Suprapubic skin (tissue), 4 donors: ENCODE results near the gene PYGO2. TPM values are rescaled to one million over a fixed set of nuclear protein-coding genes. Genes with fewer than 3 reads are reported as not detected.
A peak's percentile ranks its signal among the peaks of the same experiment; 100 is the strongest.

Experiments
- DNase-seq, 2 donors: peaks; one replicate each; pipeline ENCODE4 v3.0.0-alpha.2; 2019; ENCODE audit warnings: low spot score in 2 of 2
- H3K27ac ChIP-seq: fragments of 200-600 bp; sonication (generic); one replicate; pipeline ENCODE4 v1.5.1; 2019
- H3K27me3 ChIP-seq: fragments of 200-600 bp; sonication (generic); one replicate; pipeline ENCODE4 v1.5.1; 2019
- H3K36me3 ChIP-seq: fragments of 200-600 bp; sonication (generic); one replicate; pipeline ENCODE4 v1.5.1; 2019
- H3K4me1 ChIP-seq: fragments of 200-600 bp; sonication (generic); one replicate; pipeline ENCODE4 v1.5.1; 2019
- H3K4me3 ChIP-seq: fragments of 200-600 bp; sonication (generic); one replicate; pipeline ENCODE4 v1.5.1; 2019; ENCODE audit warnings: mild to moderate bottlenecking
- H3K9me3 ChIP-seq: fragments of 200-600 bp; sonication (generic); one replicate; pipeline ENCODE4 v1.5.1; 2019
- CTCF ChIP-seq, 2 donors: fragments of 200-600 bp in 1 of 2; fragments of 450-650 bp in 1 of 2; sonication (generic) in 1 of 2; IDR thresholded peaks; one replicate each; pipeline ENCODE4 v1.5.1; 2016 to 2019; ENCODE audit warnings: antibody characterized with exemption in 2 of 2, mild to moderate bottlenecking in 1 of 2, moderate library complexity in 1 of 2
- EP300 ChIP-seq: sonication (generic); formaldehyde crosslinking; IDR thresholded peaks from one replicate; pipeline ENCODE4 v1.6.1; 2017; ENCODE audit warnings: antibody characterized with exemption
- POLR2A ChIP-seq, 2 donors: fragments of 450-650 bp; IDR thresholded peaks; one replicate each; pipeline ENCODE4 v1.6.1; 2017; ENCODE audit warnings: antibody characterized with exemption in 2 of 2, mild to moderate bottlenecking in 2 of 2, moderate library complexity in 2 of 2
- POLR2AphosphoS5 ChIP-seq, 3 donors: sonication (generic); formaldehyde crosslinking; IDR thresholded peaks; one replicate each; pipeline ENCODE4 v1.6.1; 2017; ENCODE audit warnings: antibody characterized with exemption in 3 of 3
- WGBS: methylation state at CpG from one replicate; pipeline ENCODE4 v1.1.5; 2018; 5-methylcytosine and 5-hydroxymethylcytosine counted together
- total RNA-seq, 4 donors: library from RNA; depleted of rRNA; stranded (reverse); fragments of >200 nt; gene quantifications; one replicate each; pipeline ENCODE4 v1.1.0, GENCODE V29; 2016

PYGO2 gene
- total RNA-seq, 4 donors from 2014 or later = 34.2 to 46.7 (median 35.3) TPM

GRCh38 chr1:154966111-154966510 is 4.5 kb upstream of the PYGO2 start:
- WGBS = 80% methylated on average over 6 of the region's 7 CpGs
- no peak for DNase-seq
- H3K27ac ChIP-seq = no peak overlapping the region
- no peaks in the 10 kb centered on the region for H3K9me3 ChIP-seq
- H3K36me3 ChIP-seq = peaks cover 62% of the 10 kb centered on the region
- no peak overlapping the region for H3K4me3 ChIP-seq
- TF ChIP-seq EP300 = no peak
- no peak for TF ChIP-seq POLR2A (IDR thresholded peaks at IDR 0.05)
- no peak for TF ChIP-seq POLR2AphosphoS5 (IDR thresholded peaks at IDR 0.05)
- TF ChIP-seq CTCF (IDR thresholded peaks at IDR 0.05) = no peak
- H3K27me3 ChIP-seq = no peaks in the 10 kb centered on the region
- peaks cover 54% of the 10 kb centered on the region for H3K4me1 ChIP-seq

- Histone ChIP-seq H3K36me3 (peaks cover 66% of the 10 kb centered on the region), H3K4me1 (peaks cover 53% of the 10 kb centered on the region), H3K4me3 (no peak overlapping the region), H3K9me3 (no peaks in the 10 kb centered on the region), H3K27me3 (no peaks in the 10 kb centered on the region), H3K27ac (no peak overlapping the region)
- TF ChIP-seq EP300 (no peak), CTCF (IDR thresholded peaks at IDR 0.05) (no peak), POLR2AphosphoS5 (IDR thresholded peaks at IDR 0.05) (no peak), POLR2A (IDR thresholded peaks at IDR 0.05) (no peak)
- 77% methylated on average over 6 of the region's 6 CpGs for WGBS
- DNase-seq = no peak
Observed at GRCh38 chr1:154964359-154964758, 2.8 kb upstream of the PYGO2 start.

- Histone ChIP-seq H3K36me3 (peaks cover 72% of the 10 kb centered on the region), H3K27ac (no peak overlapping the region)
- TF ChIP-seq CTCF (IDR thresholded peaks at IDR 0.05) = no peak
- TF ChIP-seq POLR2AphosphoS5 (IDR thresholded peaks at IDR 0.05) = no peak
- TF ChIP-seq POLR2A (IDR thresholded peaks at IDR 0.05) = no peak
- TF ChIP-seq EP300 = no peak
Observed at GRCh38 chr1:154963643-154964042, 2.1 kb upstream of the PYGO2 start.

GRCh38 chr1:154962795-154963330 is 1.3 kb upstream of the PYGO2 start:
- TF ChIP-seq EP300 = no peak
- TF ChIP-seq POLR2A (IDR thresholded peaks at IDR 0.05) = no peak
- TF ChIP-seq POLR2AphosphoS5 (IDR thresholded peaks at IDR 0.05) = no peak
- TF ChIP-seq CTCF (IDR thresholded peaks at IDR 0.05) = no peak
- 43% methylated on average over 6 of the region's 6 CpGs for WGBS
- Histone ChIP-seq H3K27ac (peak overlapping the region; percentile 99), H3K27me3 (no peaks in the 10 kb centered on the region), H3K9me3 (no peaks in the 10 kb centered on the region), H3K4me1 (peaks cover 41% of the 10 kb centered on the region), H3K36me3 (peaks cover 68% of the 10 kb centered on the region), H3K4me3 (peak overlapping the region; percentile 90)
- no peak for DNase-seq

More at GRCh38 chr1:154963643-154964042, 2.1 kb upstream of the PYGO2 start:
- Histone ChIP-seq H3K27me3 (no peaks in the 10 kb centered on the region), H3K4me1 (peaks cover 46% of the 10 kb centered on the region), H3K4me3 (no peak overlapping the region), H3K9me3 (no peaks in the 10 kb centered on the region)
- DNase-seq = no peak
- 82% methylated on average over 8 of the region's 8 CpGs for WGBS

- peaks cover 62% of the 10 kb centered on the region for H3K36me3 ChIP-seq
- DNase-seq = no peak
- no peaks in the 10 kb centered on the region for H3K27me3 ChIP-seq
- H3K9me3 ChIP-seq = no peaks in the 10 kb centered on the region
- 6% methylated on average over 11 of the region's 25 CpGs for WGBS
- no peak for TF ChIP-seq CTCF (IDR thresholded peaks at IDR 0.05)
- no peak for TF ChIP-seq POLR2A (IDR thresholded peaks at IDR 0.05)
- no peak for TF ChIP-seq POLR2AphosphoS5 (IDR thresholded peaks at IDR 0.05)
- no peak for TF ChIP-seq EP300
- H3K4me3 ChIP-seq = peak overlapping the region; percentile 90
- H3K4me1 ChIP-seq = peaks cover 42% of the 10 kb centered on the region
- H3K27ac ChIP-seq = peak overlapping the region; percentile 99
Observed at GRCh38 chr1:154962156-154962749, 671 bp upstream of the PYGO2 start.
